Measurements from ENCODE around the gene LUC7L3.
A peak's percentile ranks its signal among the peaks of the same experiment; 100 is the strongest.
"Not testable (repeated sequence)": the region's sequence is repeated elsewhere in the genome, so short reads cannot be mapped to it uniquely, and the experiment has no call there.

The LUC7L3 gene

GRCh38 chr17:50686494-50687199 is 32.8 kb upstream of the LUC7L3 start:
- DNase-seq, result no peak

- DNase-seq, result no peak
These were observed 32.0 kb upstream of the LUC7L3 start for GRCh38 chr17:50687200-50688066.

DNA sequence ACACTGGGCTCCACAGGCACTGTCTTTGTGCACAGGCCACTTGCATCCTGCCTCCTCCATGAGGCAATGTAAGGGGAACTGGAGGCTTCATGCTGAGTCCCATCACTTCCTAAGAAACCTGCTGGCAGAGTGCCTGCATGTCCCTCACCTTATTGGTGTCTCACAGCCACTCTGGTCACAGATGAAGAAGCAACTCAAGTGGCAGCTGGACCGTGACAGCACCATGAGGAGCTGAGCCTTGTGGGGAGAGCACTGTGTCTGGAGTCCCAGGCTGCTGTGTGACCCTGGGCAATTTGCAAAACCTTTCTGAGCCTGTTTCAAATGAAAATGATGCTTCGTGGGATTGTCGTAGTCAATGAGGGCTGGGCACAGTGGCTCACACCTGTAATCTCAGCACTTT is 31.2 kb upstream of the LUC7L3 start:
- no peak for DNase-seq

DNA sequence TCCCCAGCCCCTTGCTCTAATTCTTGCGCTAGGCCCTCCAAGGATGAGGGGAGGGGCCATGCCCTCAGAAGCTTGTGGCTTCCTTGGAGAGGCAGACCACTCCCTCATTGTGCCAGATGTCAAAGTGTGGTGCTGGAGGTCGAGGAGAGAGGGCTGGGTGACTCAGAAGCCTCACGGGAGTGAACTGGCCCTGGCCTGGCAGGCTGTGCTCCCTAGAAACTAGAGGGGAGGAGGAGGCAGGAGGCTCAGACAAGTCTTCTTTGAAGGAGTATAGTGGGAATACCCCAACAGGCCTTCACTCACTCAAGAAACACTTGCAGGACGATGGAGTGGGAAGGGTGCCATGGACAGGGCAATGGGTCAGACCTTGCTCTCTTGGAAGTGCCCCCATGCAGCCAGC is 30.2 kb upstream of the LUC7L3 start:
- DNase-seq, result no peak

DNA sequence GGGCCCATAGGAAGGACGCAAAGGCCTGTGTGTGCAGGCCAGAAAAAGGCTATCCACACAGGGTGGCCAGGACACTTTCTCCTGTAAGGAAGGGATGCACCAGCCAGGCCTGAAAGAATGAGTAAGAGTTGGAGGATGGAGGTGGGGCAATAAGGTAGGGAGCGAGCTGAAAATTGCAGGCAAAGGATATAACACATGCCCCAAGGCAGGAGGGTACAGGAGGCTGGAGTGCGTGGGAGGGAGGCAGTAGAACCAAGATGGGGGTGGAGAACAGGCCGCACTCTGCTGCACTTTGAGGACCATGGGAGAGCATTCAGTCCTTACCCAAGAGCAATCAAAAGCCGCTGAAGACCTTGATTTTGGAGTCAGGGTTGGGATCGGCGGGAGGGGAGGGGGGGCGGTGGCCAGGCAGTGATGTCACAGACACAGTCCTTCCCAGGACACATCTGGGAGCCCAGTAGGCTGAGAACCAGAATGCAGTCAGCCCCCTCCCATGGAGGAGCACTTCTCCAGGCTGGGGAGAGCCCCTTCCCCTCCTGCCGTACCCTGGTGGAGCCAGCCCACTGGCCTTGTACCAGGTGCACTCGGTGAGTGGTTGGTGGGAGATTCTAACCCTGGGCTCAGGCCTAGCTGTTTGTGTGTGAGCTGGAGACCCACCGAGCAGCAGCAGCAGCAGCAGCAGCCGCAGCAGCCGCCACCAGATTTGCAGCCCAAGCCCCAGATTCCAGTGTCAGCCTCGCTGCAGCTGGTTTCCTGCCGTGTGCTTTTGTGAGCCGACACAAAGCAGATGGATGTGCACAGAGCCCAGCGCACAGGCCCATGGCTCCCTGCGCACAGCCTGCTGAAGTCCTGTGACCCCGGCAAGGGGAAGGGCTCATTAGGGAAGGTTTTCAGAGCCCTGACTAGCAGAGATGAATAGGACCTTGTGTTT is 29.2 kb upstream of the LUC7L3 start:
- DNase-seq, result no peak

DNA sequence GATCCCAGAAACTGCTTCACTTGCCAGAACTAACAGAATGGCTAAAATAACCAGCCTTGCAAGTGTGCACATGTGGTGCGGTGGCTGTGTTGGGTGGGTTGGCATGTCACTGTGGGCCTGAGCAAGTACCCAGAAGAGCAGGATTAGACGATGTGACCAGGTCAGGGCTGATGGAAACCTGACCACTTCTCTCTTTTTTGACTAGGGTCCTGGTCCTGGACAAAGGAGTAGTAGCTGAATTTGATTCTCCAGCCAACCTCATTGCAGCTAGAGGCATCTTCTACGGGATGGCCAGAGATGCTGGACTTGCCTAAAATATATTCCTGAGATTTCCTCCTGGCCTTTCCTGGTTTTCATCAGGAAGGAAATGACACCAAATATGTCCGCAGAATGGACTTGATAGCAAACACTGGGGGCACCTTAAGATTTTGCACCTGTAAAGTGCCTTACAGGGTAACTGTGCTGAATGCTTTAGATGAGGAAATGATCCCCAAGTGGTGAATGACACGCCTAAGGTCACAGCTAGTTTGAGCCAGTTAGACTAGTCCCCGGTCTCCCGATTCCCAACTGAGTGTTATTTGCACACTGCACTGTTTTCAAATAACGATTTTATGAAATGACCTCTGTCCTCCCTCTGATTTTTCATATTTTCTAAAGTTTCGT is 28.4 kb upstream of the LUC7L3 start:
- DNase-seq, result no peak

DNA sequence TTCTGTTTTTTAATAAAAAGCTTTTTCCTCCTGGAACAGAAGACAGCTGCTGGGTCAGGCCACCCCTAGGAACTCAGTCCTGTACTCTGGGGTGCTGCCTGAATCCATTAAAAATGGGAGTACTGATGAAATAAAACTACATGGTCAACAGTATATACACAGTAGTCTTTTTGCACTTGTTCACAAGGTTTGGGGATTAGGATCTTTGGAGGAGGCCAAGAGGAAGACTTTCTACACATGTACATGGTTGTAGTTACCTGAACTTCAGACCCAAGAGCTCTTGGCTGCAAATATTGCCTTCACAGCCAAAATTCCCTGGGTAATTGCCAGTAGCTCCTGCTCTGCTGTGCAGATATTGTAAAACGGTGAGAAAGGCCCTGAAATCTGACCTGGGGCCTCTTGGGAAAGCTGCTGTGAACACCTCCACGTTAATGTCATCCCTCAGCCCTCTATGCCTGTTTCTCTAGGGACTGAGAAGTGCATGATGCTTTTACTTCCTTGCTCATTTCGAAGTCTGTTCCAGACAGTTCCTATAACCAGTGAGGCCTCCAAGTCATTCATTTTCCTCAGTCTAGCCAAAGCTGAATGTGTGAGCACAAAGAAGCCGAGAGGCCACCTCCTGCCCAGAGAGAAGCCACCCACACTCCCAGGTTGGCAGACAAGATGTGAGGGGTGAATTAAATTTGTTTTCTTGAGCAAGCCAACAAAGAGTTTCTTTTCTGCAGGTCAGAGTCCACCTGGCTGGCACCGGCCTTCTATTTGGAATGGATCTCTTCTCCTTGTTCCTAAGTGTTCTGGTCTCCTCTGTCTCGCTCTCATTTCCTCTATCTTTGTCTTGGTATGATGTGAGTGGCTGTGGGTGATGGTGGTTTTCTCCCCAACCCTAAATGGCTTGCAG is 27.6 kb upstream of the LUC7L3 start:
- no peak for DNase-seq

DNA sequence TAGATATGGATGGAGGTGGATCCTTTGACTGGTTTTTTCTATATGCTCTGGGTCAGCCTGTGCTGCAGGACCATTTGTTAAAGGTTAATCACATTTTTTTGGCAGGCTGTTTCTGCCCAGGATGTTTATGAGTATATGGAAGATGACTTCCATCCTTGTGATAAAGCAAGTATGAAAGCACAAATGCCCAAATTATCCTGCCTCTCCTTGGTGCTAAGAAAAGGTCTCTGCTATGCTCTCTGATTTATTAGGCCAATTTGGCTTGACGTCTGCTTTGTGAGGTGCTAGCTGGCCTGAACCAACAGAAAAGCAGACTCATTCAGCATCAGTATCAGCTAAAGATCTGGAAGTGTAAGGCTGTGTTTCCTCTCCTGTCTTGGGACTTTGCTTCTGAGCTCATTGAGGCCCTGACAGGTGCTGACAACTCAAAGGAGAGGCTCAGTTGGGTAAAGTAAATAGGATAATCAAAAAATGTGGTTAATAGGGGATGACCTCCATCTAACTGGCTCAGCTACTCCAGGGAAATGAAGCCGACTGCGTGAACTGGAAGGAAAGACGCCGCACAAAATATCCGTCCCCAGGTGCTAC is 26.9 kb upstream of the LUC7L3 start:
- no peak for DNase-seq

GRCh38 chr17:50693036-50693682 is 26.2 kb upstream of the LUC7L3 start:
- DNase-seq, result no peak

DNA sequence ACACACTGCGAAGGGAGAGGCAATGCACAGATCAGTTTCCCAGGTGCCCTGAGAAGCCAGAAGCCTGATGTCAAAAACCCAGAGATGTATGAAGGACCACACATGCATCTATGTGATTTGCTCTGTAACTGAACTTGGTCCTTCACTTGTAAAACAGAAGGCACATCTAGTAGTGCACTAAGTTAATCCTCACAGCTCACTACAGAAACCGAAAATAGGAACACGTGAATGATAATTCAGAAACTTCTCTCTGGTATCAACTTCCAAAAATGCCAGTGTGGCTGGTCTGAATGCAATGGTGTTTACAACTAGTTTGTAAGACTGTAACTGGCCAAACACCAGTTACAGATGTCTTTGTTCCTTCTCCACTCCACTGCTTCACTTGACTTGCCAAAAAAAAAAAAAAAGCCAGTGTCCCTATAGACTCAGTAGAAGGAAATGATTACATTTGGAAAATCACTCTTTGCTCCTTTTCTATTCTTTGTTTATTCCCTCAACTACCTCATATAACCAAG is 23.0 kb upstream of the LUC7L3 start:
- DNase-seq, result no peak

DNA sequence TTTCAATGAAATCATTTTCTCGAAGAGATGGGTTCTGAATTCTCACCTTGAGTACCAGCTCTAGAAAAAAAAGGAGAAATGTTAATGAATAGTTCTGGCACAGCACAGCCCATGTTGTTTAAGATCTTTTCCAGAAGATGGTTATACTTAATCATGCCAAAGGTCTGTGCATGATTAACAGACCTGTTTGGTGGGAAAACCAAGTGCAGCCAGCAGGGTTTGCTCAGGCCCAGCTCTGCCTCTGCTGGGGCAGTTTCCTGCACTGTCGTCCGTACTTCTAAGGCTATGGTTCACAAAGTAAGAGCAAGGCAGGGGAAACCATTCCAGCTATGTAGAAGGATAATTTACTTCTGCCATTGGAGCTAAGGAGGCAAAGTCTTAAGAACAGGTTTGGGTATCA is 22.3 kb upstream of the LUC7L3 start:
- no peak for DNase-seq

GRCh38 chr17:50697663-50698272 is 21.6 kb upstream of the LUC7L3 start:
- DNase-seq, result no peak

- no peak for DNase-seq
These were observed 20.0 kb upstream of the LUC7L3 start for GRCh38 chr17:50699410-50699809.

DNA sequence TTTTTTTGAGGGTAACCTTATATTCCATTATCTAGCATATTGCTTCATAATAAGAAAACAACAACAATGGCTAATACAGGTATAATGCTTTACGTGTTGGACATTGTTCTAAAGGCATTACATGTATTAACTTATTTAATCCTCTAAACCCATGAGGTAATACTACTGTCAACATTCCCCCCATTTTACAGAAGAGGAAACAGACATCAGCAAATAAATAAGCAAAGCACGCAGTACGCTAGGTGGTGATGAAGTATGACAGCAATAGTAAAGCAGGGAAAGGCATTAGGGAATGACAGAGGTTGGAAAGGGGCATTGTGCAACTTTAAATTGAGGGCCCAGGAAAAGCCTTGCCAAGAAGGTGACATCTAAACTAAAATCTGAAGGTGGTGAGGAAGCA is 16.2 kb upstream of the LUC7L3 start:
- no peak for DNase-seq

DNA sequence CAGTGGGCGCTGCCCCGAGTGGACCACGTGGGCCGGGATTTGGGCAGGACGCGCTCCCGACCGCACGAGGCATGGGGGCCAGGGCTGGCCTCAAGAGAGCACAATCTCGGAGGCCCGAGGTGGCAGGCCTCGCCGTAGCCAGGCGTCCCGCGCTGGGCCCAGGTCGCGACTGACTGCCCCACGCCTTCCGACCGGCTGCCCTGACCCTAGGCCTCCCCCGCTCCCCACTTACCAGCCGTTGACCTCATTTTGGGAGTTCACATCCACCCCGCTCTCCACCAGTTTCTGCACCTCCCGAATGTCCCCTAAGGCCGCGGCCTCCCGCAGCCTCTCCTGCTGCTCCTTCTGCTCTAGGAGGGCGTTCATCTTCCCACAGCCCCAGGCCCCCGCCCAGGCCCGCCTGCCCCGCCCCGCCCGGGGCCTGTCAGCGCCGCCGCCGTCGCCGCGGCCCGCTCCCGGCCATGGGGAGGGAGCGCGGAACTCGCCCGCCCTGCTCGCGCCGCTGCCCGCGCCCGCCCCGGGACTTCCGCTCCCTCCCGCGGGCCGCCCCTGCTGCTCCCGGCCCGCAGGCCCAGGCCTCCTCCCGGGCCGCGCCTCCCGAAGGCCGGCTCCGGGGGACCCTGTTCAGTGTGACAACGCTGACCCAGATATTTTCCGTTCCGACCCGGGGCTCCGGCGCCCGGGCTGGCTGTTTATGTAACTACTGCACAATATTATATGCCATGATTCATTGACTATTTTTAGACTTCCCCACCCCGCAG is 11.9 kb upstream of the LUC7L3 start, which contains the start of gene ANKRD40:
ANKRD40 (minus strand) TSS at position 626 of the 761 bp plus-strand sequence; CDS start at position 366, 260 bp downstream.
- DNase-seq, result peak; percentile 66

DNA sequence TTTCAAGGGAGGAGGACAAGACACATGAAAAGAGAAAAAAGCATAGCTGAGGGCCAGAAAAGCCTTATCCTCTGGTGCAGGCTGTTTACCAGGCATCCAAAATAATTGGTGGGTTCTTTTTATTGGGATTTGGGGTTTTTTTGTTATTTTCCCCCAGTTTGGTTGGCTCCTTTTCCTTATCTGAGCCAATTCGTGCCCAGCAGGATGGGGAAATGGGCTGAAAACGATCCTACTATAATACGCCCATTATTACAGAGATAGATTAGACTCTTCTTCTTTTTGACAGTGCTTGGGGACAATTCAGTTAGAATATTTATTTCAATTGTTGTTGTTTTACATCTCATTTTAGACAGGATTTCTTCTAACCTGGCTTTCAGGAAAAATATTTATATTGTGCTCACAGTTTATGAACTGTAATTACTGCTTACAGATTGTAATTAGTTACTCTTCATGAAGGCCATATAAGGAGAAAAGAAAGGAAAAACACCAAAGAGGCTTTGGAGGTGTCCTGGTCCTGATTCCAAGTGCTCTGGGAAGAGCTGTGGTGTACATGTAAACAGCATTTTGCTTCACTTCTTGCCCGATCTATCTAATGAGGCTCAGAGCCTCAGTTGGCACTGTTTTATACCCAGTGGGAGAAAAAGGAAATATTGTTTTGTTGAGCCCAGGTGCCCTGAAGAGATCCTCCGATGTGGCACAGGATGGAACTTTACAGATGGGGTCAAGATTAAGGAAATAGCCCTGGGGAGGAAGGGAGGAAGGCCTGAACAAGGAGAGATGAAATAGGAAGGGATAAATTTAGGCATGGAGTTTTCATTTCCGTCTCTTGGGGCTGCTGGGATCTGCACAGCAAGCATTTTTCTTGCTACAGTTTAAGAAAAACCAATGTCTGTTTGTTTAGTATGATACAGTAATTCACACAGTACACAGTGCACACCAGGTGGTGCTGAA is 11.1 kb upstream of the LUC7L3 start:
- DNase-seq, result no peak

- not testable (repeated sequence) for DNase-seq
These were observed 10.3 kb upstream of the LUC7L3 start for GRCh38 chr17:50709053-50709452.

DNA sequence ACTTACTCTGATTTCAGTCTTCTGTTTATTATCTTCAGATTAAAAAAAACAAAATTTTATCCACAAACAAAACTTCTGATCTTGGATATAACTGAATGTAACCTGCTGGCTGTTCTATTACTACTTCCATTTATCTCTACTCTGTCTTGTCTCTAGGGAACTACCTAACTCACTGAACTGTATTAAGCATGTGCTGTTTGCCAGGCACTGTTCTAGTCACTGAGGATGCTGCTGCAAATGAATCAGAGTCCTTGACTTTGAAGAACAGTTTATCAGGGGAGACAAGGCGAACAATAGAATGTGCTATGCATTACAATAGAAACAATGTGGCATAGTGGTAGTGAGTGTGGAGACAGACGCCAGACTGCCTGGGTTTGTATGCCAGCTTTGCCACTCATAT is 9.4 kb upstream of the LUC7L3 start:
- no peak for DNase-seq
